SK-N-SH (cell line): ENCODE data around the gene CDC42SE2.
"Not testable (repeated sequence)": the region's sequence is repeated elsewhere in the genome, so short reads cannot be mapped to it uniquely, and the experiment has no call there.

Source experiments
- ELF1 ChIP-seq: IDR thresholded peaks from 2 replicates; pipeline ENCODE4 v1.4.0; 2012
- JUND ChIP-seq: IDR thresholded peaks from 2 replicates; pipeline ENCODE4 v1.4.0; 2012

DNA sequence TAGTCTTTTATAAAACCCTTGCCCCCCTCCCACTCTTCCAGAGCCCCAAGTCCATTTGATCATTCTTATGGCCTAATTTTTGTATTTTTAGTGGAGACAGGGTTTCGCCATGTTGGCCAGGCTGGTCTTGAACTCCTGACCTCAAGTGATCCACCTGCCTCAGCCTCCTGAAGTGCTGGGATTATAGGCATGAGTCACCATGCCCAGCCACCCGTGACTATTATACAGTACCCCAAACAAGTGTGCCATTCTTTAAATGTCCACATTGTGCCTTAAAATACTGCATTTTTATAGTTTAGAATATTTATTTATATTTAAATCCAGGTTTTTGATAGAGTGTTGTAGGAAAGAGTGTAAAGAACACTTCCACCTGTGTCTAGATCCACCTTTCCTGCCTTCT, 116.4 kb downstream of the CDC42SE2 start:
- TF ChIP-seq JUND, ELF1: not testable (repeated sequence)
